ENCODE measurements around the gene TRAF3IP3.

The TRAF3IP3 gene

DNA sequence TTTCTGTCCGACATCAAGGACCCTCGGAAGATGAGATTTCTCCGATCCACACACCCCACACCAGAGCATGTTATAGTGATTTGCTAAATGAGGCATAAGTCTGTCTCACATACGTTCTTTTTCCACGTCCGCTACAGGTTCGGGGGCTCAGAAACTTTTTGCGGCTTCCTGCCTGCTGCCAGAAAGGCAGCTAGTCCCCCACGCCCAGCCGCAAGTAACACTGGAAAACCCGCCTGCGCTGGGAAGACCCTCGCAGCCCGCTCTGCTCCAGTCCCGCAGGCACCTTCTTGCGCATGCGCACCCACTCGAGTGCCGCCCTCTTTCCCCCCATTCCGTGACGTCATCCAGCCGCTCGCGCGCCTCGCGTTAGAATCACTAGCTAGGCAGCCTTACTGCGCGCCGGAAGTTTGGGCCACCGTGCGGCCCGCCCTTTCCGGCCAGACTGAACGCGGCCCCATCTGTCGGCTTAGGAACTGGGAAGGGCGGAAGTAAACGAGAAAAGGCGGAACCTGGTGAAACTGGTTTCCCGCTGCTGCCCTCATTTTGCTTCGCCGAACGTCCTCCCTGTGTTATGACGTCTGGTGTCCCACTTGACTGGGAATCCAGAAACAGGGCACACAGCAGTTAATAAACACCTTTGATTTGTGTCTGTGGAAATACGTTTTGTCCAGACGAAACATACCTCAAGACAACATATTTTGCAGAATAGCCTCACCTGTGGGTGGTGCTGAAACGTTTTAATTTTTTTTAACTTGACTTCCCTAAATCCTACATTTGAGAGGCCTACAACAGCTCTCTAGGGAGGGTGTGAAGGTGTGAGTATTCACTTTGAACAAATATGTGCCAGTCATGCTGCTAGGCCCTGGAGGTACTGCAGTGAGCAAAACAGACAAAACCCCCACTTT lies 28.7 kb downstream of the TRAF3IP3 start, which contains the start of gene C1orf74:
C1orf74 (minus strand) TSS at position 295 of the 905 bp plus-strand sequence. CDS start 925 bp downstream, outside the sequence.
- TF ChIP-seq, protein P1, sequence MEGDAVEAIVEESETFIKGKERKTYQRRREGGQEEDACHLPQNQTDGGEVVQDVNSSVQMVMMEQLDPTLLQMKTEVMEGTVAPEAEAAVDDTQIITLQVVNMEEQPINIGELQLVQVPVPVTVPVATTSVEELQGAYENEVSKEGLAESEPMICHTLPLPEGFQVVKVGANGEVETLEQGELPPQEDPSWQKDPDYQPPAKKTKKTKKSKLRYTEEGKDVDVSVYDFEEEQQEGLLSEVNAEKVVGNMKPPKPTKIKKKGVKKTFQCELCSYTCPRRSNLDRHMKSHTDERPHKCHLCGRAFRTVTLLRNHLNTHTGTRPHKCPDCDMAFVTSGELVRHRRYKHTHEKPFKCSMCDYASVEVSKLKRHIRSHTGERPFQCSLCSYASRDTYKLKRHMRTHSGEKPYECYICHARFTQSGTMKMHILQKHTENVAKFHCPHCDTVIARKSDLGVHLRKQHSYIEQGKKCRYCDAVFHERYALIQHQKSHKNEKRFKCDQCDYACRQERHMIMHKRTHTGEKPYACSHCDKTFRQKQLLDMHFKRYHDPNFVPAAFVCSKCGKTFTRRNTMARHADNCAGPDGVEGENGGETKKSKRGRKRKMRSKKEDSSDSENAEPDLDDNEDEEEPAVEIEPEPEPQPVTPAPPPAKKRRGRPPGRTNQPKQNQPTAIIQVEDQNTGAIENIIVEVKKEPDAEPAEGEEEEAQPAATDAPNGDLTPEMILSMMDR (IDR thresholded peaks at IDR 0.05; ENCODE audit: borderline replicate concordance, insufficient read depth, low read depth, low read length), result no peak
- peak within 1 kb of the TSS; percentile 89 for H3K4me3 ChIP-seq (ENCODE audit: low read depth, low read length)

DNA sequence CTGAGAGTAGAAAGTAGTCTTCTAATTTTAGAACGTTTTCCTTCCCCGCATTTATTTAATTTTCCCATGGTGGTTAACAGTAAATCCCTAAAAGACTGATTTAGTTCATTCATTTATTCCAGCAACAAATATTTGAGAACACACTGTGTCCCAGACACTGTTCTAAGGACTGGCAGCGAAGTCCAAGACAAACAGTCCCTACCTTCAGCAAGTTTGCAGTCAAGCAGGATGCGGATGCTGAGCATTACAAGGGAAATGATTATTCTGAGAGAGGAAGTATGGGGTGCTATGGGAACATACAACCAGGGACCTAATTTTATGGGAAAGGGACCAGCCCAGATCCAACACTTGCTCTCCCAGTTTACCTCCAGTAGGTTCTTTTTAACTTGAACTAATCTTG lies 29.7 kb downstream of the TRAF3IP3 start:
- no peak overlapping the region for H3K4me3 ChIP-seq (ENCODE audit: low read depth, low read length)
- TF ChIP-seq, protein P1 (IDR thresholded peaks at IDR 0.05; ENCODE audit: borderline replicate concordance, insufficient read depth, low read depth, low read length), result no peak

DNA sequence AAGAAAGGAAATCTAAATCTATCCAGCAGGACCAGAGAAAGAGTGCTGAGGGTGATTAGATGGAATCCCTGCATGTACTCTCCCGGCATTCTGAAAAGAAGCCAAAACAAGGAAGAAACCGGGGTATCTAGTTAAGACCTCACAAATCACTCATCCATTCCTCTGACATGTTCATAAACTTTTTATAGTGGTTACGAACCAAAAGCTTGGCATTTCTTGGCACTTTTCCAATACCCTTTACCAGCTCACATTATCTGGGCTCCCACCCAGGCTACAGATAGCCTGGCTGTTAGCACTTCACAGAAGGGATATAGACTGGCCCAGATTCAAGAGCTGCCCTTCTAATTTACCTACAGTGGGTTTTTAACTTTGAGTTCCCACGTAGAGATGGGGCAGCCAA lies 30.3 kb downstream of the TRAF3IP3 start:
- TF ChIP-seq, protein P1 (IDR thresholded peaks at IDR 0.05; ENCODE audit: borderline replicate concordance, insufficient read depth, low read depth, low read length), result no peak
- no peak overlapping the region for H3K4me3 ChIP-seq (ENCODE audit: low read depth, low read length)

DNA sequence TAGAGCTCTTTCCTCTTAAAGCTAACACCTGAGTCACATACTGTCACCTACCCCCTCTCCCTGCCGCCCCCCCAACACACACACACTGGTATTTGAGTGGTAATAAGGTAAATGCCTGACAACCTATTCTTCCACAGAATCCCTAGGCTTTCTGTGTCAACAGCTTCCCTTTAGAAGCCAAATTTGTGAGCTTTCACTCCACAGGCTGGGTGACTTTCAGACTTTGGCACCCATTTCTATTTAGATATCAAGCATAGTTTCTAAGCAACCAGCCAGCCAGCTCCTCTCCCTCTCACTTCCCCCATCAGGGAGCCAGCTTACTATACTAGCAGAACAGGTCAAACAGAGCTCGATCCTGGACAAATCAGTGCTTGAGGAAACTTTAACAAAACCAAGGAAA lies 31.7 kb downstream of the TRAF3IP3 start:
- TF ChIP-seq, protein P1 (IDR thresholded peaks at IDR 0.05; ENCODE audit: borderline replicate concordance, insufficient read depth, low read depth, low read length), result no peak
- H3K4me3 ChIP-seq (ENCODE audit: low read depth, low read length), result no peak overlapping the region

DNA sequence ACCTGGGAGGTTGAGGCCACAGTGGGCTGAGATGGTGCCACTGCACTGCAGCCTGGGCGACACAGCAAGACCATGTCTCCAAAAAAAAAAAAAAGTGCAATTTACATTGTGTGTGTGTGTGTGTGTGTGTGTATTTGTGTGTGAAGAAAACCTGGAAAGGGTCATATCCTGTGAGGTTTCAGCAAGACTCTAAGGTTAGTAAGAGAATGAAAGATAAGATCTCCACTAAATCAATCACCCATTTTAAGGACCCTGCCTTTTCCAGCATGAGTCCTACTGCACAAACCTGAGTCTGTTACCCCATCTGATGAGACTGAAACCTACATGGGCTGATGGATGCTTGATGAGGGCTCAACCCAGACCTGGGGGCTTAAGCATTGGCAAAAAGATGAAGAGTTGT lies 33.4 kb downstream of the TRAF3IP3 start:
- H3K4me3 ChIP-seq (ENCODE audit: low read depth, low read length), result no peak overlapping the region
- TF ChIP-seq, protein P1 (IDR thresholded peaks at IDR 0.05; ENCODE audit: borderline replicate concordance, insufficient read depth, low read depth, low read length), result no peak

DNA sequence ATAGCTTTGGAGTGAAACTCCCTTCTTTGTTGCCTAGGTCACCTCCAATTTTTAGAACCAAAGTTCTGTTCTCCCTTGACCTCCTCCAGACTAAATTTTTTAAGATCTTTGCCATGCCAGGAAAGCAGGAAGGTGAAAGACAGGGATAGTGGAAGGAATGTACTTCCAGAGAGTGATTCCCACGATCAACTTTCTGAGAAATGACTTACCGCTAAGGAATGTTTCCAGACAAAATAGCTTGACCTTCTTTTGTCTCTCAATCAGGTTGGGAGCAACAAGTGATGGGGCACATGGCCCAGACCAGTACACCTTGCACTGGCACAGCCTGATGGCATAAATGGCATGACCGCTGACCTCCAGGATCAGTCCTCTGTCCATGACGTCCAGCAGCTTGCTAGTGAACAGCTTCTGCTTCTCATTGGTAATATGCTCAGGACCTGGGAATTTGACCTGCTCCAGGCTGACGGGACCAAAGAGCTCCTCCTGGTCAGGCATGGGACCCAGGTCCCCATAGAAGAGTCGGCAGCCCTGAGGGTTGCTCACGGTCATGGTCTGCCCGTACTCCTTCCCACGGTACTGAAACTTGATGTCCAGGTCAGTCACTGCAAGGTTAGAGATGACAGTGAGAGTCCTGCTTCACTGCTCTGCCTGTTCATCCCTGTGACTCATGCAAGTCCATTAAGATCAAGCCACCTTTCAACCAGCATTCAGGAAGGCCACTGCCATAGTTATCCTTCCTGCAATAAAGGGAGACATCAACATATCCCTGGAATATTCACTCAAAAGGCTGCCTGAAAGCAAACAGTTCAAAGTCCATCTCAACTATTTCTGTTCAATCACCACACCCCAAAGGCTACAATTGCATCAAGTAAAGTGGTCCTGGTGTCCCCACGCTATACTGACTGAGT lies 34.7 kb downstream of the TRAF3IP3 start:
- no peak overlapping the region for H3K4me3 ChIP-seq (ENCODE audit: low read depth, low read length)
- TF ChIP-seq, protein P1 (IDR thresholded peaks at IDR 0.05; ENCODE audit: borderline replicate concordance, insufficient read depth, low read depth, low read length), result no peak
